ENCODE results near the gene SLC25A17. TPM values are rescaled to one million over a fixed set of nuclear protein-coding genes. Genes with fewer than 3 reads are reported as not detected.
A peak's percentile ranks its signal among the peaks of the same experiment; 100 is the strongest.
"Not testable (repeated sequence)": the region's sequence is repeated elsewhere in the genome, so short reads cannot be mapped to it uniquely, and the experiment has no call there.

Gene SLC25A17
- polyA plus RNA-seq, 1 donor: 18.1 TPM

- no peaks in the 10 kb centered on the region for H3K9me3 ChIP-seq (ENCODE audit: control insufficient read depth, low read depth, low read length)
- H3K4me1 ChIP-seq (ENCODE audit: control insufficient read depth, insufficient read depth, low read length): peaks cover 30% of the 10 kb centered on the region
- DNase-seq: no peak
- peak overlapping the region; percentile 99 for H3K27ac ChIP-seq (ENCODE audit: low read length)
- H3K36me3 ChIP-seq (ENCODE audit: control insufficient read depth, insufficient read depth, low read length): peaks cover 5% of the 10 kb centered on the region
- H3K27me3 ChIP-seq (ENCODE audit: control insufficient read depth, insufficient read depth, low read length): no peaks in the 10 kb centered on the region
- H3K4me3 ChIP-seq (ENCODE audit: low read length): peak overlapping the region; percentile 99
- 5% methylated on average over 5 of the region's 20 CpGs for WGBS (ENCODE audit: insufficient coverage, low lambda C conversion rate)
Observed at GRCh38 chr22:40855071-40855978, 36.2 kb upstream of the SLC25A17 start.

GRCh38 chr22:40853961-40854360, 34.8 kb upstream of the SLC25A17 start:
- no peaks in the 10 kb centered on the region for H3K27me3 ChIP-seq (ENCODE audit: control insufficient read depth, insufficient read depth, low read length)
- H3K36me3 ChIP-seq (ENCODE audit: control insufficient read depth, insufficient read depth, low read length): peaks cover 11% of the 10 kb centered on the region
- peaks cover 30% of the 10 kb centered on the region for H3K4me1 ChIP-seq (ENCODE audit: control insufficient read depth, insufficient read depth, low read length)
- WGBS (ENCODE audit: insufficient coverage, low lambda C conversion rate): 56% methylated on average over 2 of the region's 3 CpGs
- H3K9me3 ChIP-seq (ENCODE audit: control insufficient read depth, low read depth, low read length): no peaks in the 10 kb centered on the region
- H3K4me3 ChIP-seq (ENCODE audit: low read length): peak overlapping the region; percentile 11
- peak overlapping the region; percentile 53 for H3K27ac ChIP-seq (ENCODE audit: low read length)
- DNase-seq: no peak

- no peaks in the 10 kb centered on the region for H3K27me3 ChIP-seq (ENCODE audit: control insufficient read depth, insufficient read depth, low read length)
- 17% methylated on average over 1 of the region's 1 CpG for WGBS (ENCODE audit: insufficient coverage, low lambda C conversion rate)
- H3K4me3 ChIP-seq (ENCODE audit: low read length): peak overlapping the region; percentile 11
- peak overlapping the region; percentile 53 for H3K27ac ChIP-seq (ENCODE audit: low read length)
- H3K4me1 ChIP-seq (ENCODE audit: control insufficient read depth, insufficient read depth, low read length): peaks cover 30% of the 10 kb centered on the region
- H3K36me3 ChIP-seq (ENCODE audit: control insufficient read depth, insufficient read depth, low read length): peaks cover 14% of the 10 kb centered on the region
- no peaks in the 10 kb centered on the region for H3K9me3 ChIP-seq (ENCODE audit: control insufficient read depth, low read depth, low read length)
- DNase-seq: no peak
Observed at GRCh38 chr22:40853333-40853732, 34.2 kb upstream of the SLC25A17 start.

GRCh38 chr22:40845816-40846215, 26.7 kb upstream of the SLC25A17 start:
- not testable (repeated sequence) for H3K27me3 ChIP-seq (ENCODE audit: control insufficient read depth, insufficient read depth, low read length); H3K4me1 ChIP-seq (ENCODE audit: control insufficient read depth, insufficient read depth, low read length); H3K9me3 ChIP-seq (ENCODE audit: control insufficient read depth, low read depth, low read length); H3K27ac ChIP-seq (ENCODE audit: low read length); H3K4me3 ChIP-seq (ENCODE audit: low read length); DNase-seq
- WGBS (ENCODE audit: insufficient coverage, low lambda C conversion rate): 100% methylated on average over 1 of the region's 11 CpGs
- H3K36me3 ChIP-seq (ENCODE audit: control insufficient read depth, insufficient read depth, low read length): peaks cover 66% of the 10 kb centered on the region

- 100% methylated on average over 1 of the region's 3 CpGs for WGBS (ENCODE audit: insufficient coverage, low lambda C conversion rate)
- H3K4me3 ChIP-seq (ENCODE audit: low read length): no peak overlapping the region
- no peak for DNase-seq
- H3K27me3 ChIP-seq (ENCODE audit: control insufficient read depth, insufficient read depth, low read length): no peaks in the 10 kb centered on the region
- H3K36me3 ChIP-seq (ENCODE audit: control insufficient read depth, insufficient read depth, low read length): peaks cover 68% of the 10 kb centered on the region
- H3K27ac ChIP-seq (ENCODE audit: low read length): no peak overlapping the region
- no peaks in the 10 kb centered on the region for H3K9me3 ChIP-seq (ENCODE audit: control insufficient read depth, low read depth, low read length)
- H3K4me1 ChIP-seq (ENCODE audit: control insufficient read depth, insufficient read depth, low read length): no peaks in the 10 kb centered on the region
Observed at GRCh38 chr22:40844951-40845350, 25.8 kb upstream of the SLC25A17 start.

GRCh38 chr22:40838486-40838885, 19.3 kb upstream of the SLC25A17 start:
- no peak for DNase-seq
- peaks cover 75% of the 10 kb centered on the region for H3K36me3 ChIP-seq (ENCODE audit: control insufficient read depth, insufficient read depth, low read length)
- no peaks in the 10 kb centered on the region for H3K27me3 ChIP-seq (ENCODE audit: control insufficient read depth, insufficient read depth, low read length)
- WGBS (ENCODE audit: insufficient coverage, low lambda C conversion rate): 94% methylated on average over 2 of the region's 3 CpGs
- no peak overlapping the region for H3K4me3 ChIP-seq (ENCODE audit: low read length)
- no peaks in the 10 kb centered on the region for H3K9me3 ChIP-seq (ENCODE audit: control insufficient read depth, low read depth, low read length)
- no peak overlapping the region for H3K27ac ChIP-seq (ENCODE audit: low read length)
- no peaks in the 10 kb centered on the region for H3K4me1 ChIP-seq (ENCODE audit: control insufficient read depth, insufficient read depth, low read length)

- WGBS (ENCODE audit: insufficient coverage, low lambda C conversion rate): 100% methylated on average over 2 of the region's 3 CpGs
- no peaks in the 10 kb centered on the region for H3K27me3 ChIP-seq (ENCODE audit: control insufficient read depth, insufficient read depth, low read length)
- no peak for DNase-seq
- no peak overlapping the region for H3K4me3 ChIP-seq (ENCODE audit: low read length)
- H3K9me3 ChIP-seq (ENCODE audit: control insufficient read depth, low read depth, low read length): no peaks in the 10 kb centered on the region
- H3K27ac ChIP-seq (ENCODE audit: low read length): no peak overlapping the region
- H3K36me3 ChIP-seq (ENCODE audit: control insufficient read depth, insufficient read depth, low read length): peaks cover 74% of the 10 kb centered on the region
- H3K4me1 ChIP-seq (ENCODE audit: control insufficient read depth, insufficient read depth, low read length): no peaks in the 10 kb centered on the region
Observed at GRCh38 chr22:40834619-40835018, 15.5 kb upstream of the SLC25A17 start.

GRCh38 chr22:40829131-40829530, 10.0 kb upstream of the SLC25A17 start:
- H3K4me3 ChIP-seq (ENCODE audit: low read length): no peak overlapping the region
- peaks cover 51% of the 10 kb centered on the region for H3K36me3 ChIP-seq (ENCODE audit: control insufficient read depth, insufficient read depth, low read length)
- H3K27ac ChIP-seq (ENCODE audit: low read length): no peak overlapping the region
- WGBS (ENCODE audit: insufficient coverage, low lambda C conversion rate): 83% methylated on average over 4 of the region's 6 CpGs
- H3K4me1 ChIP-seq (ENCODE audit: control insufficient read depth, insufficient read depth, low read length): peaks cover 5% of the 10 kb centered on the region
- H3K9me3 ChIP-seq (ENCODE audit: control insufficient read depth, low read depth, low read length): no peaks in the 10 kb centered on the region
- DNase-seq: no peak
- H3K27me3 ChIP-seq (ENCODE audit: control insufficient read depth, insufficient read depth, low read length): no peaks in the 10 kb centered on the region

- H3K9me3 ChIP-seq (ENCODE audit: control insufficient read depth, low read depth, low read length): no peaks in the 10 kb centered on the region
- peaks cover 9% of the 10 kb centered on the region for H3K4me1 ChIP-seq (ENCODE audit: control insufficient read depth, insufficient read depth, low read length)
- DNase-seq: peak; percentile 49 to 79
- no peak overlapping the region for H3K4me3 ChIP-seq (ENCODE audit: low read length)
- peaks cover 46% of the 10 kb centered on the region for H3K36me3 ChIP-seq (ENCODE audit: control insufficient read depth, insufficient read depth, low read length)
- WGBS (ENCODE audit: insufficient coverage, low lambda C conversion rate): 80% methylated on average over 4 of the region's 7 CpGs
- no peaks in the 10 kb centered on the region for H3K27me3 ChIP-seq (ENCODE audit: control insufficient read depth, insufficient read depth, low read length)
- peak overlapping the region; percentile 32 for H3K27ac ChIP-seq (ENCODE audit: low read length)
Observed at GRCh38 chr22:40826984-40827741, 8.0 kb upstream of the SLC25A17 start.

GRCh38 chr22:40826292-40826691, 7.1 kb upstream of the SLC25A17 start:
- H3K27me3 ChIP-seq (ENCODE audit: control insufficient read depth, insufficient read depth, low read length); H3K4me1 ChIP-seq (ENCODE audit: control insufficient read depth, insufficient read depth, low read length); DNase-seq; H3K4me3 ChIP-seq (ENCODE audit: low read length); H3K9me3 ChIP-seq (ENCODE audit: control insufficient read depth, low read depth, low read length): not testable (repeated sequence)
- WGBS (ENCODE audit: insufficient coverage, low lambda C conversion rate): no CpG with 5 or more reads among the region's 2 CpGs
- H3K36me3 ChIP-seq (ENCODE audit: control insufficient read depth, insufficient read depth, low read length): peaks cover 40% of the 10 kb centered on the region
- H3K27ac ChIP-seq (ENCODE audit: low read length): peak overlapping the region; percentile 30
